ENCODE data around the gene SZT2.
"Not testable (repeated sequence)": the region's sequence is repeated elsewhere in the genome, so short reads cannot be mapped to it uniquely, and the experiment has no call there.

The SZT2 gene

DNA sequence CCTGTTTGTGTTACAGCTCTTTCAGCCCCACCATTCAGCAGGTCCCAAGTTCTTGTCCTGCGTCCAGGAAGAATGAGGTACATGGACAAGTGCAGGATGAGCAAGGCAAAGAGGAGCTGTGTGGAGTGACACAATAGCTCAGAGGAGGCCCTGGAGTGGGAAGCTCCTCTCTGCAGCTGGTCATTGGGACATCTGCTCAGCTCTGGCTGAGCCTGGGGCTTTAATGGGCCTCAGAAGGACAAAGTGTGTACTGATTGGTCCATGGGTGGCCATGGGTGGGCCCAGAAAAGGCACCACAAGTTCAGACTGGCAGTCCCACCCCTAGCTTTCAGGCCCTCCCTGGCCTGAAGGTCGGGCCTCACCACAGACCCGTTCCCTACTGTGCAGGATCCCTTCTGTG is 78.7 kb downstream of the SZT2 start:
- H3K4me3 ChIP-seq (ENCODE audit: low read depth, low read length) = no peak overlapping the region
- TF ChIP-seq CTCF (IDR thresholded peaks at IDR 0.05; ENCODE audit: low read depth, low read length) (no peak), MYC (IDR thresholded peaks at IDR 0.05; ENCODE audit: low read depth, low read length) (no peak), POLR2A (IDR thresholded peaks at IDR 0.05; ENCODE audit: extremely low read depth, insufficient read length) (no peak)
- TF ChIP-seq, protein P1, sequence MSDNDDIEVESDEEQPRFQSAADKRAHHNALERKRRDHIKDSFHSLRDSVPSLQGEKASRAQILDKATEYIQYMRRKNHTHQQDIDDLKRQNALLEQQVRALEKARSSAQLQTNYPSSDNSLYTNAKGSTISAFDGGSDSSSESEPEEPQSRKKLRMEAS (IDR thresholded peaks at IDR 0.05; ENCODE audit: low read depth, low read length) = no peak
- no peak for DNase-seq (ENCODE audit: low read depth)

GRCh38 chr1:43469932-43470331 is 80.2 kb downstream of the SZT2 start:
- no peak for DNase-seq (ENCODE audit: low read depth)
- TF ChIP-seq CTCF (IDR thresholded peaks at IDR 0.05; ENCODE audit: low read depth, low read length) (no peak), MYC (IDR thresholded peaks at IDR 0.05; ENCODE audit: low read depth, low read length) (no peak), POLR2A (IDR thresholded peaks at IDR 0.05; ENCODE audit: extremely low read depth, insufficient read length) (no peak)
- TF ChIP-seq, protein P1 (IDR thresholded peaks at IDR 0.05; ENCODE audit: low read depth, low read length) = no peak
- H3K4me3 ChIP-seq (ENCODE audit: low read depth, low read length) = no peak overlapping the region

DNA sequence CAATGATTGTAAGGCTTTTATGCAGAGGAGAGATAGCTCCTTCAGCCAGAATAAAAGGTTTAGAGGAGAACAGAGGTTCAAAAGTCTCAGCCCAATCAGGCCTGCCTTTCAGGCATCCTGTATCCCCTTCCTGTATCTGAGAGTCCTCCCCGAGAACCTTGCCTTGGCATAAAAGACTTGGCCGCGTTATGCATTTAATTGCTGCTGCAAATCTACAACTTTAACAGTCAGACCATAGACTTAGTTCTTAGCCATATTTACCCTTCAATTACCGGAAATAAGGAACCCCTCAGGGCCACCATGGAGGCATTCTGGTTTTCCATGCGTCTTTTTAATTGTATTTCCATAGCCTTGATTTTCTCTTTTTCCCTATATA is 82.4 kb downstream of the SZT2 start:
- TF ChIP-seq, protein P1 (IDR thresholded peaks at IDR 0.05; ENCODE audit: low read depth, low read length) = no peak
- TF ChIP-seq POLR2A (IDR thresholded peaks at IDR 0.05; ENCODE audit: extremely low read depth, insufficient read length) (no peak), CTCF (IDR thresholded peaks at IDR 0.05; ENCODE audit: low read depth, low read length) (no peak), MYC (IDR thresholded peaks at IDR 0.05; ENCODE audit: low read depth, low read length) (no peak)
- no peak overlapping the region for H3K4me3 ChIP-seq (ENCODE audit: low read depth, low read length)
- no peak for DNase-seq (ENCODE audit: low read depth)

DNA sequence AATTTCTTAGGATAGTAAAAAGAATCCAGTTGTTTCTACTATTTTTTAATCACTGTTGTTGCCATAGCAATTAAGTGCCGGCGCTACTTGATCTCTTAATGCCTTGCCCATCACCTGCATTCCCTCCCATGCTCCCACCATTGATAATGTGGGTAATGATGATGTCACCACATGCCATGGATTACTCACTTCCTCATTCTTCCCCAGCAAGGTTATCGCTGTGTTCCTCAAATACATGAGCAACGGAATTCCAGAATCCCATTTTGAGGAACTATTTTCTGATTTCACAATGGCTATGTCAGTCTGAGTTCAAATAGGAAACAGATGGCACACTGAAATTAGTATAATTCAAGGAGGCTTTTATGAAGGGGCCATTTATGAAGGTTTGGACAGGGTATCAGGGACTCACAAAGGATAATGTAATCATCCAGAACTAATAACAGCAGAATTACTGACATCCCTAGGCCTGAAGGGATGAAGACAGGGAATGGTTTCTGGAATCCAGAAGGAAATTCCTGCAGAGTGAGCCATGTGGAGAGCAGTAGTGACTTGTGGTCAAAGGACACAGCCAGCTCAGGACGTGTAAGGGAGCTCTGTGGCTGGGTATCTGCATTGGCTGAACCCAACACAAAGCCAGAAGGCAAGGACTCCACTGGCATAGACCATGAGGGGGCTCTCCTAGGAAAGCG is 82.9 kb downstream of the SZT2 start:
- H3K4me3 ChIP-seq (ENCODE audit: low read depth, low read length); DNase-seq (ENCODE audit: low read depth): not testable (repeated sequence)

DNA sequence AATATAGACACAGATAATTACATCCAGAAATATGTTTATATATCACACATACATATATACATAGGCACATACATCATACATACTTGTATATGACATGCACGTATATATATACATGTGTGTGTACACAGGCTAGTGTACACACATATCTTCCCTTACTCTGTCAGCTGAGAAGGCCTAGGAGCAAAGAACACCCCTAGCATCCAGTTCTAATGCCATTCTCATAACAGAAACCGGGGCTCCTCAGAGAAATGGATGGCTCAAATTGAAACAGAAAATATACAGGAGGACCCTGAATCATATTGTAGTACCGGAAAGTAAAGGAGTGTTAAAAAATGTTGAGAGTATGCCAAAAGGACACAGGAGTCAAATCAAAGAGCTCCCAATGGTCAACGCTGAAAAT is 83.8 kb downstream of the SZT2 start:
- TF ChIP-seq, protein P1 (IDR thresholded peaks at IDR 0.05; ENCODE audit: low read depth, low read length) = no peak
- TF ChIP-seq CTCF (IDR thresholded peaks at IDR 0.05; ENCODE audit: low read depth, low read length) (no peak), MYC (IDR thresholded peaks at IDR 0.05; ENCODE audit: low read depth, low read length) (no peak), POLR2A (IDR thresholded peaks at IDR 0.05; ENCODE audit: extremely low read depth, insufficient read length) (no peak)
- DNase-seq (ENCODE audit: low read depth) = no peak
- H3K4me3 ChIP-seq (ENCODE audit: low read depth, low read length) = no peak overlapping the region

DNA sequence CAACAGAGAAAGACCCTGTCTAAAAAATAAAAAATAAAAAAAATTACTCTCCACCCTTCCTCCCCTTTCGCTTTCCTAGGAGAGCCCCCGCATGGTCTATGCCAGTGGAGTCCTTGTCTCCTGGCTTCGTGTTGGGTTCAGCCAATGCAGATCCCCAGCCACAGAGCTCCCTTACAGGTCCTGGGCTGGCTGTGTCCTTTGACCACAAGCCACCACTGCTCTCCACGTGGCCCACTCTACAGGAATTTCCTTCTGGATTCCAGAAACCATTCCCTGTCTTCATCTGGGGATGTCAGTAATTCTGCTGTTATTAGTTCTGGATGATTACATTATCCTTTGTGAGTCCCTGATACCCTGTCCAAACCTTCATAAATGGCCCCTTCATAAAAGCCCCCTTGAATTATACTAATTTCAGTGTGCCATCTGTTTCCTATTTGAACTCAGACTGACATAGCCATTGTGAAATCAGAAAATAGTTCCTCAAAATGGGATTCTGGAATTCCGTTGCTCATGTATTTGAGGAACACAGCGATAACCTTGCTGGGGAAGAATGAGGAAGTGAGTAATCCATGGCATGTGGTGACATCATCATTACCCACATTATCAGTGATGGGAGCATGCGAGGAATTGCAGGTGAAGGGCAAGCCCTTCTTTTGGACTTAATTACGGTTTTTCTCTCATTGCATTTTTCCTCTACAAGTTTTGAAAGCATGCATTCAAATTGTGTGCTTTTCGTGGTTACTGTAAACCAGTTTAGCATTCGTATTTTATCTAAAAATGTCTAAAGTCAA is 86.1 kb downstream of the SZT2 start:
- DNase-seq (ENCODE audit: low read depth); H3K4me3 ChIP-seq (ENCODE audit: low read depth, low read length): not testable (repeated sequence)

GRCh38 chr1:43477716-43478115 is 88.0 kb downstream of the SZT2 start:
- TF ChIP-seq MYC (IDR thresholded peaks at IDR 0.05; ENCODE audit: low read depth, low read length) = no peak
- TF ChIP-seq CTCF (IDR thresholded peaks at IDR 0.05; ENCODE audit: low read depth, low read length) = no peak
- DNase-seq (ENCODE audit: low read depth) = no peak
- H3K4me3 ChIP-seq (ENCODE audit: low read depth, low read length) = no peak overlapping the region

All from NB4 (cell line).